SK-N-MC (cell line): ENCODE results near the gene TCF12.

Experiments used
- EZH2 ChIP-seq: fragments of 200-600 bp; sonication (generic); IDR thresholded peaks from one replicate; pipeline ENCODE4 v1.6.1; 2017; ENCODE audit warnings: antibody characterized with exemption
- FOXP2 ChIP-seq: optimal IDR thresholded peaks from 2 replicates; pipeline ENCODE3; 2011; ENCODE audit warnings: mild to moderate bottlenecking, moderate library complexity; ENCODE audit not compliant: insufficient read depth; ENCODE audit errors: extremely low read length, control extremely low read depth
- POLR2AphosphoS5 ChIP-seq: IDR thresholded peaks from 2 replicates; pipeline ENCODE4 v1.6.1; 2012; ENCODE audit warnings: mild to moderate bottlenecking, low read depth, low read length, borderline replicate concordance

DNA sequence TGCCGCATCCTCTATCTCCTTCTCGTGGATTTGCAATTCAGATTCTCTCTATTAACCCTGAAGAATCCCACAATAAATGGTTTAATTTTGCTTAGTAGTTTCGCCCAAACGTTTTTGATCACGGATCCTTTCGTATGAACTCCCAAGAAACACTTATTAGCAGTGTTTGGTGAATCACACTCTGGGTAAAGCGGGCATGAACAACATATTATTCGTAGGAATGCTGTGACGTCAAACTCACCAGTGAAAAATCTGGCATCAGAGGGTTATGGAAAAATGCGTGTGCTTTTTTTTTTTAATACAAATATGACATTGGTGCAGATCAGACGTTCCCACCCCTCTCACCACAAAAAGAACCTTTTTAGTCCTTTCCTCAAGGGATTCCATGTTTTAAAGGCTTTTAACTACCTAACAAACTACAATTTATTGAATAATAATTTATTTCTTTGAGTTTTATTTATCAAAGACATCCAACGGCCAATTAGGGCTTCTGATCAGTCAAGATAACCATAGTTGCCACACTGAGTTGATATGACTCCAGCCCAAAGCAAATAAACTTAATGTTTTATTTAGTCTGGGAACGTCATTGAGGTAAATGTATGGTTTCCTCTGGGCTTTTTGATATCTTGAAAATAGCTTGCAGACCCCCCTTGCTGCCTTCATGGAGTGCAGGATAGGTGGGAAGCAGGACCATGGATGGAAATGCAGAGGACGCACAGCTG is 412.3 kb downstream of the TCF12 start:
- TF ChIP-seq POLR2AphosphoS5 (no peak), EZH2 (no peak), FOXP2 (no peak)
